ENCODE data around the gene ZNF837. TPM values are rescaled to one million over a fixed set of nuclear protein-coding genes. Genes with fewer than 3 reads are reported as not detected.

ZNF837 gene
- total RNA-seq, 1 donor from 2014 or later: not detected

DNA sequence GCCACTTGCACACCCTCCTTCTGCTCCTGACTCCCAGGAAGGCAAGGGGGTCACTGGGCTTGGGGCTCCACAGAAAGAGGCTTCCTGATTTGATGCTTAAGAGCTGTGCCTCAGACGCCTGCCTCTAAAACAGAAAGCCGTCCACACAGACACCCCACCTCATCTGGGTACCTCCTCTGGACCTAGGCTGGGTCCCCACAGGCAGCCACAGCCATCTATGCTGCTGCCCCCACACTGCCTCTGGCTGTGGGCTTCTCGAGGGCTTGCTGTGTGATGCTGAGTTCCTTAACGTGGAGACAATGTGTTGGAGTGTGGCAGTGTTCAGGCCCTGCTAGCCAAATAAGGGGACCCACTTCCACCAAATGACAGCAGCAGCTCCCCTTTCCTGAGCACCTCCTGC, 62.5 kb downstream of the ZNF837 start:
- no peaks in the 10 kb centered on the region for H3K27me3 ChIP-seq
- no peak overlapping the region for H3K27ac ChIP-seq
- intact Hi-C loops (cut with DNase I): no loop called here
- H3K9me3 ChIP-seq: no peaks in the 10 kb centered on the region
- H3K4me3 ChIP-seq: no peak overlapping the region
- TF ChIP-seq, protein P1, sequence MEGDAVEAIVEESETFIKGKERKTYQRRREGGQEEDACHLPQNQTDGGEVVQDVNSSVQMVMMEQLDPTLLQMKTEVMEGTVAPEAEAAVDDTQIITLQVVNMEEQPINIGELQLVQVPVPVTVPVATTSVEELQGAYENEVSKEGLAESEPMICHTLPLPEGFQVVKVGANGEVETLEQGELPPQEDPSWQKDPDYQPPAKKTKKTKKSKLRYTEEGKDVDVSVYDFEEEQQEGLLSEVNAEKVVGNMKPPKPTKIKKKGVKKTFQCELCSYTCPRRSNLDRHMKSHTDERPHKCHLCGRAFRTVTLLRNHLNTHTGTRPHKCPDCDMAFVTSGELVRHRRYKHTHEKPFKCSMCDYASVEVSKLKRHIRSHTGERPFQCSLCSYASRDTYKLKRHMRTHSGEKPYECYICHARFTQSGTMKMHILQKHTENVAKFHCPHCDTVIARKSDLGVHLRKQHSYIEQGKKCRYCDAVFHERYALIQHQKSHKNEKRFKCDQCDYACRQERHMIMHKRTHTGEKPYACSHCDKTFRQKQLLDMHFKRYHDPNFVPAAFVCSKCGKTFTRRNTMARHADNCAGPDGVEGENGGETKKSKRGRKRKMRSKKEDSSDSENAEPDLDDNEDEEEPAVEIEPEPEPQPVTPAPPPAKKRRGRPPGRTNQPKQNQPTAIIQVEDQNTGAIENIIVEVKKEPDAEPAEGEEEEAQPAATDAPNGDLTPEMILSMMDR (IDR thresholded peaks at IDR 0.05): no peak
- no peaks in the 10 kb centered on the region for H3K4me1 ChIP-seq
- DNase-seq (ENCODE audit: low spot score in 2 of 2): no peak
- H3K36me3 ChIP-seq: peaks cover 27 to 43% of the 10 kb centered on the region in 2 donors

Other genes starting within 250 kb of the ZNF837 start
- gene ZNF329, start 230.2 kb downstream of the ZNF837 start, total RNA-seq: 3.8 TPM
- 14.7 TPM for gene ZNF274, start 198.0 kb downstream of the ZNF837 start, total RNA-seq
- gene ZNF544, start 152.1 kb downstream of the ZNF837 start, total RNA-seq: 3.9 TPM
- gene ZNF8, start 102.1 kb downstream of the ZNF837 start, total RNA-seq: 6.0 TPM
- 35.0 TPM for gene ERVK3-1, start 75.7 kb downstream of the ZNF837 start, total RNA-seq
- gene ZSCAN22, start 54.0 kb downstream of the ZNF837 start, total RNA-seq: 1.9 TPM
- gene A1BG, start 27.5 kb downstream of the ZNF837 start, total RNA-seq: 0.32 TPM
- gene ZNF497, start 18.3 kb downstream of the ZNF837 start, total RNA-seq: not detected
- 1,483 TPM for gene RPS5, start 6.2 kb upstream of the ZNF837 start, total RNA-seq
- gene RNF225, start 14.6 kb upstream of the ZNF837 start, total RNA-seq: not detected
- 17.9 TPM for gene ZNF584, start 27.6 kb upstream of the ZNF837 start, total RNA-seq
- 5.2 TPM for gene ZNF132, start 59.1 kb upstream of the ZNF837 start, total RNA-seq
- 2.2 TPM for gene ZNF324B, start 70.6 kb upstream of the ZNF837 start, total RNA-seq
- 2.1 TPM for gene ZNF324, start 86.0 kb upstream of the ZNF837 start, total RNA-seq
- 42.7 TPM for gene ZNF446, start 95.3 kb upstream of the ZNF837 start, total RNA-seq
- not detected for gene SLC27A5, start 131.0 kb upstream of the ZNF837 start, total RNA-seq
- gene ZBTB45, start 138.8 kb upstream of the ZNF837 start, total RNA-seq: 46.5 TPM
- 222 TPM for gene TRIM28, start 163.0 kb upstream of the ZNF837 start, total RNA-seq
- 154 TPM for gene CHMP2A, start 174.1 kb upstream of the ZNF837 start, total RNA-seq
- 14.8 TPM for gene UBE2M, start 177.6 kb upstream of the ZNF837 start, total RNA-seq
- gene MZF1, start 192.3 kb upstream of the ZNF837 start, total RNA-seq: 77.1 TPM